Muscle layer of colon (tissue), 2 donors: ENCODE measurements around the gene CLECL1.
"Not testable (repeated sequence)": the region's sequence is repeated elsewhere in the genome, so short reads cannot be mapped to it uniquely, and the experiment has no call there.

Source experiments
- H3K27ac ChIP-seq: one replicate; pipeline ENCODE4 v1.7.0; 2013; ENCODE audit warnings: low read depth, mild to moderate bottlenecking, low read length, moderate library complexity
- H3K27me3 ChIP-seq, 2 donors: one replicate each; pipeline ENCODE4 v1.7.0; 2013; ENCODE audit warnings: low read length in 2 of 2, mild to moderate bottlenecking in 2 of 2; ENCODE audit not compliant: insufficient read depth in 2 of 2, control insufficient read depth in 1 of 2
- H3K36me3 ChIP-seq: one replicate; pipeline ENCODE4 v1.7.0; 2013; ENCODE audit warnings: mild to moderate bottlenecking, low read length; ENCODE audit not compliant: insufficient read depth
- H3K4me1 ChIP-seq: one replicate; pipeline ENCODE4 v1.7.0; 2013; ENCODE audit warnings: mild to moderate bottlenecking, low read length; ENCODE audit not compliant: insufficient read depth
- H3K4me3 ChIP-seq, 2 donors: one replicate each; pipeline ENCODE4 v1.7.0; 2013; ENCODE audit warnings: low read length in 2 of 2, low read depth in 1 of 2, mild to moderate bottlenecking in 1 of 2, moderate library complexity in 1 of 2
- H3K9ac ChIP-seq: one replicate; pipeline ENCODE4 v1.7.0; 2013; ENCODE audit warnings: low read length
- H3K9me3 ChIP-seq: one replicate; pipeline ENCODE4 v1.7.0; 2013; ENCODE audit warnings: mild to moderate bottlenecking, low read length
- donor health status: abdominal sarcoma.
- donor health status: Adenocarcinoma of cecum.

The CLECL1 gene

DNA sequence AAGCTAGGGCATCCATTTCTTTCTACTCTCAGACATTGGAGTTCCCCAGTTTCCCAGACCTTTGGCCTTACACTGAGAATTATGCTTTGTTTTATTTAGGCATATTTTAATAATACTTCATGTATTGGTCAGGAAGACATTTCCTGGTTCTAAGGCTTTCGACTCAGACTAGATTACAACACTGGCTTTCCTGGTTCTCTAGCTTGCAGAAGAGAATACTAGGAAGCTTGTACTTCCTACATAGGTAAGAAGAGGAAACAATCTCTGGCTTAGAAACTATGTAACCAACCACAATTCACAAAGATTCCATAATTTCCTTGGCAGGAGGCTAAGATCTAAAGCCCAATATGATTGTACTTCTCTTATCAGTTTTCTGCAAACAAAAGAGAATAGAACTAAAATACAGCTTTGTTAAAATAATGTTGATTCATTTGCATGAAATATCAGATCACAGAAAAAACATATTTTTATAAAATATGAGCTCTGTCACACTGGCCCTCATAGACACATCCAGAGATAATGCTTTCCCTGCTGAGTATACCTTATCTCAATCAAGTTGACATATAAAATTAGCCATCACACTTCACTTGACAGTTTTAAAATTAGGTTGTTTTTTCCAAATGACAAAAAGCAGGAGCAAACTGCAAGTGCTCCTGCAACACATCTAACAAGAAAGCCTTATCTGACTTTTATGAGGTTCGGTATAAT is 32.8 kb downstream of the CLECL1 start:
- H3K27me3 ChIP-seq: no peaks in the 10 kb centered on the region
- no peak overlapping the region for H3K9ac ChIP-seq
- H3K36me3 ChIP-seq: peaks cover 1% of the 10 kb centered on the region
- no peak overlapping the region for H3K27ac ChIP-seq
- no peaks in the 10 kb centered on the region for H3K9me3 ChIP-seq
- H3K4me1 ChIP-seq: peaks cover 10% of the 10 kb centered on the region
- H3K4me3 ChIP-seq: no peak overlapping the region

DNA sequence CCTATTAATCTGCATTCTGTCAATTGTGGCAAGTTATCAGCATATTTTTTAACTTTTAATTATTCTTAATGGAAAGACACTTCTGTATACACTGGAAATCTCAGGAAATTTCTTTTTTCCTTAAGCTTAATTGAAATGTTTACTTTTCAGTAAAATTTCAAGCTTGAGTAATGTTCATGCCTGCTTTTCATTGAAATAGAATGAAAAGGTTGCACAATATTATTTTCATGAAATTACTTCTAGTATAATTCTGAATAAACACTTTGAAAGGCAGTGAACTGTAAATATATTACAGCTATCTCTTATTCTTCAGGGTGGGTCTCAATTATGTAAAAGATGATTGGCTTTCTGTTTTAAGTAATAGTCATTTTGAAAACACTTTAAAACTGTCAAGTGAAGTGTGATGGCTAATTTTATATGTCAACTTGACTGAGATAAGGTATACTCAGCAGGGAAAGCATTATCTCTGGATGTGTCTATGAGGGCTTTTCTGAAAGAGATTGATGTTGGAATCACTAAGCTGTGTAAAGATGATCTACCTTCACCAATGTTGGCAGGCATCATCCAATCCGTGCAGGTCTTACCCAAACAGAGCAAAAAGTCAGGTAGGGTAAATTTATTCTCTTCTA is 33.5 kb downstream of the CLECL1 start:
- Histone ChIP-seq H3K9me3 (no peaks in the 10 kb centered on the region), H3K36me3 (peaks cover 3% of the 10 kb centered on the region), H3K27me3 (no peaks in the 10 kb centered on the region), H3K9ac (no peak overlapping the region), H3K27ac (no peak overlapping the region), H3K4me3 (no peak overlapping the region), H3K4me1 (peaks cover 10% of the 10 kb centered on the region)

DNA sequence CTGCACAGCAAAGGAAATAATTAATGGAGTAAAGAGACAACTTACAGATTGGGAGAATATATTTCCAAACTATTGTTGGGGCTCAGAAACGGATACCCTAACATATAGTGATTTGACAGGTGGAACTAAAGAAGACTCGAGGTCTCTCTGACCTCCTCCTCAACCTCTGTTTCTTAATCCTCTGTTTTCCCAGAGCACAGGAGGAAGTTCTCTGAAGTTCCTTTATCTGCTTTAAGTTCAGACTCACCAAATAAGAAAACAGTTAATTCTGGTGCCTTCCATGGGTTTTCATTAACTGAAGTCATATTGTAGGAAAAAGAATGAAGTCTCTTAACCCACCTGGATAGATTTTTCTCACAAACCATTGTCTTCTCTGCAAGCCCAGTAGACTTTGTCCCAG is 34.2 kb downstream of the CLECL1 start:
- Histone ChIP-seq H3K4me1 (peaks cover 10% of the 10 kb centered on the region), H3K9me3 (no peaks in the 10 kb centered on the region), H3K27ac (no peak overlapping the region), H3K4me3 (no peak overlapping the region), H3K36me3 (peaks cover 3% of the 10 kb centered on the region), H3K9ac (no peak overlapping the region), H3K27me3 (no peaks in the 10 kb centered on the region)

DNA sequence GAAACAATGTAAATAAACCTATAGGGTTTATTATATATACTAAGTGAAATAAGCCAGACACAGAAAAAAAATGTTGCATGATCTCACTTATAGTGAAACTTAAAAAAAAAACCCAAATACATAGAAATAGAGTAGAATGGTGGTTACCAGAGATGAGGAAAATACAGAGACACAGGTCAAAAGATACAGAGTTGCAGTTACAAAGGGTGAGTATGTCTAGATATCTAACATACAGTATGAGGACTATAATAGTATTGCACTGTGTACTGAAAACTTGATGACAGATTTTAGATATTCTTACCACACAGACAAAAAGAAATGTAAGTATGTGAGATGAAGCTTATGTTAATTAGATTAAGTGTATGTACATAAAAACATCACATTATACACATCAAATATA is 35.3 kb downstream of the CLECL1 start:
- no peak overlapping the region for H3K4me3 ChIP-seq
- H3K27me3 ChIP-seq: no peaks in the 10 kb centered on the region
- no peaks in the 10 kb centered on the region for H3K9me3 ChIP-seq
- H3K36me3 ChIP-seq: peaks cover 3% of the 10 kb centered on the region
- H3K27ac ChIP-seq: no peak overlapping the region
- peaks cover 10% of the 10 kb centered on the region for H3K4me1 ChIP-seq
- H3K9ac ChIP-seq: no peak overlapping the region

GRCh38 chr12:9695661-9696060 is 37.2 kb downstream of the CLECL1 start:
- H3K36me3 ChIP-seq, H3K4me1 ChIP-seq, H3K4me3 ChIP-seq: not testable (repeated sequence)

DNA sequence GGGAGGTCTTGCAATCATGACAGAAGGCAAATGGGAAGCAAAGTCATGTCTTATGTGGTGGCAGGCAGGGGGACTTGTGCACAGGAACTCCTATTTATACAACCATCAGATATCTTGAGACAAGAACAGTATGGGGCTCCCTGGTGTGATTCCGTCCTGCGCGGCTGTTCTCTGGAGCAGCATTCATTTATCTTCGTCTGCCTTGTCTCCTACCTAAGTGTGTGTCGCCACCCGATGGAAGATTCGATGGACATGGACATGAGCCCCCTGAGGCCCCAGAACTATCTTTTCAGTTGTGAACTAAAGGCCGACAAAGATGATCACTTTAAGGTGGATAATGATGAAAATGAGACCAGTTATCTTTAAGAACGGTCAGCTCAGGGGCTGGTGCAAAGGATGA is 37.7 kb downstream of the CLECL1 start:
- H3K27me3 ChIP-seq, H3K36me3 ChIP-seq, H3K4me1 ChIP-seq, H3K27ac ChIP-seq, H3K9ac ChIP-seq, H3K4me3 ChIP-seq, H3K9me3 ChIP-seq: not testable (repeated sequence)

More at GRCh38 chr12:9695661-9696060, 37.2 kb downstream of the CLECL1 start:
- H3K9me3 ChIP-seq, H3K27ac ChIP-seq, H3K27me3 ChIP-seq, H3K9ac ChIP-seq: not testable (repeated sequence)

DNA sequence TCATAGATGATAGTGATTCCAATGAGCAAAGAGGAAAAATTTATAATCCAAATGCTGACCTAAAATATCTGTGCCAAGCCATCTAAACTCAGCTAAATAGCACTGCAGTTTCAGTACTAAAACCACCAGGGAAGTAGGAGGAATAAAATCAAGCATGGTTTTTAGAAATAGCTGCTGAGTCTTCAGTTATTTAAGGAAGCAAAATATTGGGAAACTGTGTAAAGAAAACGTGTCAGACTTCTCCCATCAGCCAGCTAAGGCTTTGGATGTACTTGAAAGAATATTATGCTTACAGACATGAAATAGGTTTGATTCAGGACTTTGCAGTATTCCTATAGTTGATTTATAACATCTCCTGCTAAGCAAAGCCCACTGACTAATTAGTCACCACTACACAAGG is 38.7 kb downstream of the CLECL1 start:
- H3K27me3 ChIP-seq: no peaks in the 10 kb centered on the region
- H3K9me3 ChIP-seq: no peaks in the 10 kb centered on the region
- H3K9ac ChIP-seq: no peak overlapping the region
- no peak overlapping the region for H3K27ac ChIP-seq
- no peak overlapping the region for H3K4me3 ChIP-seq
- H3K36me3 ChIP-seq: peaks cover 7% of the 10 kb centered on the region
- no peaks in the 10 kb centered on the region for H3K4me1 ChIP-seq

DNA sequence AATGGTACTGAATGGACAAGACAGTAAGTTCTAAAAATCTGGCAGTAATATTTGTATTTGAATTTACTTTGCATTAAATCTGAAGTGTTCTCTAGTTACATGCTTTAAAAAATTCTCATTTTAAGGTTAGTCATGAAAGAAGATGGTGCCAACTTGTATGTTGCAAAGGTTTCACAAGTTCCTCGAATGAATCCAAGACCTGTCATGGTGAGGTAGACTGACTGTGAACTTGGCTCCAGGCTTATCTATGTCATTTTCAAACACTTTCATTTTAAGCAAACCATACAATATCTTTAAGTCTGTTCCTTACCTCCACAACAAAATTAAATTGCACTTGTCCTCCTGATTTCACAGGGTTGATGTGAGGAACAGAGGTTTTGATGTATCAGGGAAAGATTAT is 40.0 kb downstream of the CLECL1 start:
- H3K27ac ChIP-seq: no peak overlapping the region
- H3K36me3 ChIP-seq: peaks cover 12% of the 10 kb centered on the region
- H3K27me3 ChIP-seq: no peaks in the 10 kb centered on the region
- no peak overlapping the region for H3K4me3 ChIP-seq
- H3K9ac ChIP-seq: no peak overlapping the region
- H3K9me3 ChIP-seq: no peaks in the 10 kb centered on the region
- H3K4me1 ChIP-seq: no peaks in the 10 kb centered on the region

DNA sequence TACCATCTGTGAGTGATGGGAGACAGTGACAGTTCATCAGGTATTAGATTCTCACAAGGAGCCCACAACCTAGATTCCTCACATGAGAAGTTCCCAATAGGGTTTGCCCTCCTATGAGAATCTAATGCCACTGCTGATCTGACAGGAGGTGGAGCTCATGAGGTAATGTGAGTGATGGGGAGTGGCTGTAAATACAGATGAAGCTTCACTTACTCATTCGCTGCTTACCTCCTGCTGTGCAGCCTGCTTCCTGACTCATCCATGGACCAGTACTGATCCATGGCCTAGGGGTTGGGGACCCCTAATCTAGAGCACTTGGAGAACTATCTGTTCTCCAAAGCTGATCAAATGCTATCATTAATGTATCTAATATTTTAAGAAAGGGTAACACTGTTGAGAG is 45.7 kb downstream of the CLECL1 start:
- Histone ChIP-seq H3K9me3 (no peaks in the 10 kb centered on the region), H3K4me1 (no peaks in the 10 kb centered on the region), H3K4me3 (no peak overlapping the region), H3K9ac (no peak overlapping the region), H3K36me3 (peaks cover 9% of the 10 kb centered on the region), H3K27ac (no peak overlapping the region), H3K27me3 (no peaks in the 10 kb centered on the region)

- no peak overlapping the region for H3K27ac ChIP-seq
- no peak overlapping the region for H3K4me3 ChIP-seq
- H3K27me3 ChIP-seq: no peaks in the 10 kb centered on the region
- no peaks in the 10 kb centered on the region for H3K9me3 ChIP-seq
- peaks cover 9% of the 10 kb centered on the region for H3K36me3 ChIP-seq
- no peak overlapping the region for H3K9ac ChIP-seq
- H3K4me1 ChIP-seq: no peaks in the 10 kb centered on the region
Observed at GRCh38 chr12:9685915-9686314, 47.0 kb downstream of the CLECL1 start.

DNA sequence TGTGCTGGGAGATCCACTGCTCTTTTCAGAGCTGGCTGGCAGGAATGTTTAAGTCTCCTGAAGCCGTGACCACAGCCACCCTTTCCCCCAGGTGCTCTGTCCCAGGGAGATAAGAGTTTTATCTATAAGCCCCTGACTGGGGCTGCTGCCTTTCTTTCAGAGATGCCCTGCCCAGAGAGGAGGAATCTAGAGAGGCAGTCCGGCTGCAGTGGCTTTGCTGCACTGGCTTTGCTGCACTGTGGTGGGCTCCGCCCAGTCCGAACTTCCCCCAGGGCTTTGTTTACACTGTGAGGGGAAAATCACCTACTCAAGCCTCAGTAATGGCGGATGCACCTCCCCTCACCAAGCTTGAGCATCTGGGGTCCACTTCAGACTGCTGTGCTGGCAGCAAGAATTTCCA is 47.5 kb downstream of the CLECL1 start:
- H3K4me3 ChIP-seq, H3K9ac ChIP-seq, H3K36me3 ChIP-seq, H3K27me3 ChIP-seq, H3K27ac ChIP-seq, H3K9me3 ChIP-seq, H3K4me1 ChIP-seq: not testable (repeated sequence)

DNA sequence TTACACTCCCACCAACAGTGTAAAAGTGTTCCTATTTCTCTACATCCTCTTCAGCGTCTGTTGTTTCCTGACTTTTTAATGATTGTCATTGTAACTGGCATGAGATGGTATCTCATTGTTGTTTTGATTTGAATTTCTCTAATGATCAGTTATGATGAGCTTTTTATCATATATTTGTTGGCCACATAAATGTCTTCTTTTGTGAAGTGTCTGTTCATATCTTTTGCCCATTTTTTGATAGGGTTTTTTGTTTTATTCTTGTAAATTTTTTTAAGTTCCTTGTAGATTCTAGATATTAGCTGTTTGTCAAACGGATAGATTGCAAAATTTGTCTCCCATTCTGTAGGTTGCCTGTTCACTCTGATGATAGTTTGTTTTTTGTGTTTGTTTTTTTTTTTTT is 49.9 kb downstream of the CLECL1 start:
- H3K4me1 ChIP-seq, H3K36me3 ChIP-seq, H3K27ac ChIP-seq, H3K27me3 ChIP-seq, H3K4me3 ChIP-seq, H3K9me3 ChIP-seq, H3K9ac ChIP-seq: not testable (repeated sequence)
